Glutamatergic neuron (in vitro differentiated cells): ENCODE data around the gene SPACDR. TPM values are rescaled to one million over a fixed set of nuclear protein-coding genes. Genes with fewer than 3 reads are reported as not detected.

Experiments
- DNase-seq: peaks from one replicate; pipeline ENCODE4 v3.0.0; 2022
- H3K27ac Mint-ChIP-seq: one replicate; pipeline ENCODE4 v1.8.0; 2020; ENCODE audit warnings: mild to moderate bottlenecking, mixed read lengths, inconsistent platforms; ENCODE audit not compliant: unreplicated experiment
- H3K27me3 Mint-ChIP-seq: one replicate; pipeline ENCODE4 v1.8.0; 2020; ENCODE audit warnings: mild to moderate bottlenecking, moderate library complexity, mixed read lengths, inconsistent platforms; ENCODE audit not compliant: unreplicated experiment
- H3K36me3 Mint-ChIP-seq: one replicate; pipeline ENCODE4 v1.8.0; 2020; ENCODE audit warnings: mild to moderate bottlenecking, mixed read lengths, inconsistent platforms; ENCODE audit not compliant: unreplicated experiment
- H3K4me1 Mint-ChIP-seq: one replicate; pipeline ENCODE4 v1.8.0; 2020; ENCODE audit warnings: mild to moderate bottlenecking, low read depth, mixed read lengths, inconsistent platforms; ENCODE audit not compliant: unreplicated experiment
- H3K4me3 Mint-ChIP-seq: one replicate; pipeline ENCODE4 v1.8.0; 2020; ENCODE audit warnings: mild to moderate bottlenecking, mixed read lengths, inconsistent platforms; ENCODE audit not compliant: unreplicated experiment
- H3K9me3 Mint-ChIP-seq: one replicate; pipeline ENCODE4 v1.8.0; 2020; ENCODE audit warnings: mild to moderate bottlenecking, moderate library complexity, mixed read lengths, inconsistent platforms; ENCODE audit not compliant: unreplicated experiment
- total RNA-seq: library from RNA; stranded (reverse); fragmentation: NEBNext Ultra II Directional; extraction: Animal tissue kit (Norgen Biotek cat#: 25700); gene quantifications from one replicate; pipeline ENCODE4 v1.2.1, GENCODE V29; 2021; ENCODE audit not compliant: unreplicated experiment
- TF ChIP-seq, protein P1 (sequence below): fragments of 200-600 bp; sonication (generic); IDR thresholded peaks from one replicate; pipeline ENCODE4 v1.5.0; 2021; ENCODE audit not compliant: partially characterized antibody, unreplicated experiment

SPACDR gene
- total RNA-seq, 1 donor from 2014 or later, result 1.7 TPM

DNA sequence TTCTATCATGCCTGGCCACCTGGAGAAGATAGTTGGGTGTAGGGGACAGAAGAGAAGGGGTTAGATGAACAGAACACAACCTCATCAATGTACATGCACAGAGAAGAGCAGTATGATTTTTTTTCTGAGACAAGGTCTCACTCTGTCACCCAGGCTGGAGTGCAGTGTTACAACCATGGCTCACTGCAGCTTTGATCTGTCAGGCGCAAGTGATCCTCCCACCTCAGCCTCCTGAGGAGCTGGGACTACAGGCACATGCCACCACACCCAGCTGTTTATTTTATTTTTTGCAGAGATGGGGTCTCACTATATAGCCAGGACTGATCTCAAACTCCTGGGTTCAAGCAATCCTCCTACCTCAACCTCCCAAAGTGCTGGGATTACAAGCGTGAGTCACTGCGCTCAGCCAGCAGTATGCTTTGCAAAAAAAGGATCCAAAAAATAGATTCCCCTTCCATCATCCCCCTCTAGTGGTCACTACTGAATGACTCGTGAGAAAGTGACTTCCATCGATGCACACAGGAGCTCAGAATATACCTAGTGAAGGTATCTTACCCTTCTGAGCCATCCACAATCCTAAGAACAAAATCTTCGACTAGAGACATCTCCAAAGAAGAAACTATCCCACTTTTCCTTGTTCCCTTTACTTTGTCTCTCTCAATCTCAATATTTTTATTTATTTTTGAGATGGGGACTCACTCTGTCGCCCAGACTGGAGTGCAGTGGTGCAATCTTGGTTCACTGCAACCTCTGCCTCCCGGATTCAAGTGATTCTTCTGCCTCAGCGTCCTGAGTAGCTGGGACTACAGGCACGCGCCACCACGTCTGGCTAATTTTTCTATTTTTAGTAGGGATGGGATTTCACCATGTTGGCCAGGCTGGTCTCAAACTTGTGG is 56.5 kb downstream of the SPACDR start:
- Mint-ChIP-seq H3K4me1 (peaks cover 1% of the 10 kb centered on the region), H3K27me3 (peaks cover 3% of the 10 kb centered on the region), H3K27ac (no peak overlapping the region), H3K4me3 (no peak overlapping the region), H3K9me3 (peaks cover 3% of the 10 kb centered on the region), H3K36me3 (no peaks in the 10 kb centered on the region)
- DNase-seq, result no peak
- TF ChIP-seq, protein P1, sequence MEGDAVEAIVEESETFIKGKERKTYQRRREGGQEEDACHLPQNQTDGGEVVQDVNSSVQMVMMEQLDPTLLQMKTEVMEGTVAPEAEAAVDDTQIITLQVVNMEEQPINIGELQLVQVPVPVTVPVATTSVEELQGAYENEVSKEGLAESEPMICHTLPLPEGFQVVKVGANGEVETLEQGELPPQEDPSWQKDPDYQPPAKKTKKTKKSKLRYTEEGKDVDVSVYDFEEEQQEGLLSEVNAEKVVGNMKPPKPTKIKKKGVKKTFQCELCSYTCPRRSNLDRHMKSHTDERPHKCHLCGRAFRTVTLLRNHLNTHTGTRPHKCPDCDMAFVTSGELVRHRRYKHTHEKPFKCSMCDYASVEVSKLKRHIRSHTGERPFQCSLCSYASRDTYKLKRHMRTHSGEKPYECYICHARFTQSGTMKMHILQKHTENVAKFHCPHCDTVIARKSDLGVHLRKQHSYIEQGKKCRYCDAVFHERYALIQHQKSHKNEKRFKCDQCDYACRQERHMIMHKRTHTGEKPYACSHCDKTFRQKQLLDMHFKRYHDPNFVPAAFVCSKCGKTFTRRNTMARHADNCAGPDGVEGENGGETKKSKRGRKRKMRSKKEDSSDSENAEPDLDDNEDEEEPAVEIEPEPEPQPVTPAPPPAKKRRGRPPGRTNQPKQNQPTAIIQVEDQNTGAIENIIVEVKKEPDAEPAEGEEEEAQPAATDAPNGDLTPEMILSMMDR, result peak; percentile 72

DNA sequence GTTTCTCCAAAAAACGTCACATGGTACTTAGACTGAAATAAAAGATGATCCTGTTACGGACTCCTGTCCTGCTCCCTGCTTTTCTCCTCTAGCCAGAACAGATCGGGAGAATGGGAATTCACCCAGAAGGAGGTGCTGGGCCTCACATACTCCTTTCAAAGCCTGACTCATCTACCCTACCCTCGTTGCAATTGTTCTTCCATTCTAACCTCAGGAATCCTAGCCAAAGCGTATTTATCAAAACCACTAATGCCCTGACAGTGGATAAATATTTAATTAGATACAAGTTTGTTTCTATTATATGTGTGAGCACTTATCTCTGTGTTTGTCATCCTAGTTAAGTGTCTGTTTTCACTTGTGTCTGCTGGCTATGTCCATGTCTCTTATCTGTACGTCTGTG is 57.3 kb downstream of the SPACDR start:
- Mint-ChIP-seq H3K4me3 (no peak overlapping the region), H3K9me3 (peaks cover 3% of the 10 kb centered on the region), H3K27me3 (peaks cover 3% of the 10 kb centered on the region), H3K36me3 (no peaks in the 10 kb centered on the region), H3K27ac (no peak overlapping the region), H3K4me1 (peaks cover 9% of the 10 kb centered on the region)
- no peak for DNase-seq
- TF ChIP-seq, protein P1, result no peak

Other genes starting within 250 kb of the SPACDR start
- gene PVRIG, start 244.3 kb downstream of the SPACDR start, total RNA-seq, result not detected
- gene SPDYE3, start 156.6 kb downstream of the SPACDR start, total RNA-seq, result not detected
- gene PILRB, start 106.1 kb downstream of the SPACDR start, total RNA-seq, result 62.6 TPM
- gene PILRA, start 90.8 kb downstream of the SPACDR start, total RNA-seq, result 12.5 TPM
- gene ZCWPW1, start 35.6 kb downstream of the SPACDR start, total RNA-seq, result 1.8 TPM
- 18.5 TPM for gene MEPCE, start 34.4 kb downstream of the SPACDR start, total RNA-seq
- 24.1 TPM for gene PPP1R35, start 27.8 kb downstream of the SPACDR start, total RNA-seq
- gene TSC22D4, start 15.0 kb upstream of the SPACDR start, total RNA-seq, result 39.6 TPM
- gene NYAP1, start 19.7 kb upstream of the SPACDR start, total RNA-seq, result 36.6 TPM
- 5.7 TPM for gene AGFG2, start 74.9 kb upstream of the SPACDR start, total RNA-seq
- gene SAP25, start 109.6 kb upstream of the SPACDR start, total RNA-seq, result 8.0 TPM
- gene LRCH4, start 121.9 kb upstream of the SPACDR start, total RNA-seq, result 166 TPM
- 0.49 TPM for gene FBXO24, start 122.1 kb upstream of the SPACDR start, total RNA-seq
- 33.9 TPM for gene PCOLCE, start 138.1 kb upstream of the SPACDR start, total RNA-seq
- gene MOSPD3, start 148.3 kb upstream of the SPACDR start, total RNA-seq, result 37.1 TPM
- gene TFR2, start 177.3 kb upstream of the SPACDR start, total RNA-seq, result 5.1 TPM
- gene ACTL6B, start 192.2 kb upstream of the SPACDR start, total RNA-seq, result 95.2 TPM
- 275 TPM for gene GNB2, start 209.5 kb upstream of the SPACDR start, total RNA-seq
- gene GIGYF1, start 230.0 kb upstream of the SPACDR start, total RNA-seq, result 79.6 TPM
- 35.8 TPM for gene POP7, start 241.9 kb upstream of the SPACDR start, total RNA-seq